Hepatocyte (in vitro differentiated cells): Measurements from ENCODE around the gene CCL27.

Experiments used
- CTCF ChIP-seq: fragments of 200-600 bp; sonication (generic); IDR thresholded peaks from 2 replicates; pipeline ENCODE4 v1.5.1; 2016; ENCODE audit warnings: antibody characterized with exemption, mild to moderate bottlenecking; ENCODE audit not compliant: poor library complexity
- EZH2 ChIP-seq: fragments of 200-600 bp; sonication (generic); IDR thresholded peaks from 2 replicates; pipeline ENCODE4 v1.6.1; 2016; ENCODE audit warnings: antibody characterized with exemption, mild to moderate bottlenecking, borderline replicate concordance

DNA sequence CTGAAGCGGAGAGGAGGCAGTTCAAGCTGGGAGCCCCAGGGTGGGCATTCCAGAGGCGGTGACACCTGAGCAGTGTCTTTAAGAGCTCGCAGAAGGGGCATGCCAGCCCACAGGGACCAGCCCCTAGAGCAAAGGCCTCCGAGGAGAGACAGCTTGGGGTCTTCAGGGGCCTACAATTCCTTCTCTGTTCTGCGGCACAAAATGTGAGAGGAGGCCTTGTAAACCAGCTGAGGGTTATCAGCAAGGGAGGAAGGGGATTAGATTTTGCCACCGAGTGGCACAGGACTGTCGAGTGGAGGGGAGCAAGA lies 24.4 kb downstream of the CCL27 start:
- no peak for TF ChIP-seq EZH2
- TF ChIP-seq CTCF = no peak
